ENCODE data around the gene ZMYND15.
A peak's percentile ranks its signal among the peaks of the same experiment; 100 is the strongest.

The ZMYND15 gene

GRCh38 chr17:4744999-4745969, 5.7 kb downstream of the ZMYND15 start:
- no peak for DNase-seq

- DNase-seq, result no peak
Measured at GRCh38 chr17:4747847-4748246, 8.2 kb downstream of the ZMYND15 start.

GRCh38 chr17:4748686-4749085, 9.1 kb downstream of the ZMYND15 start:
- DNase-seq, result no peak

- no peak for DNase-seq
Measured at GRCh38 chr17:4750606-4751005, 11.0 kb downstream of the ZMYND15 start.

- no peak for DNase-seq
Measured at GRCh38 chr17:4751932-4752331, 12.3 kb downstream of the ZMYND15 start.

- DNase-seq, result no peak
Measured at GRCh38 chr17:4753392-4753791, 13.8 kb downstream of the ZMYND15 start.

- DNase-seq, result no peak
Measured at GRCh38 chr17:4759776-4760236, 20.2 kb downstream of the ZMYND15 start.

GRCh38 chr17:4764595-4764994, 25.0 kb downstream of the ZMYND15 start:
- no peak for DNase-seq

GRCh38 chr17:4766201-4766600, 26.6 kb downstream of the ZMYND15 start:
- no peak for DNase-seq

GRCh38 chr17:4766723-4767122, 27.1 kb downstream of the ZMYND15 start:
- no peak for DNase-seq

- DNase-seq, result no peak
Measured at GRCh38 chr17:4768298-4768697, 28.7 kb downstream of the ZMYND15 start.

GRCh38 chr17:4769628-4770027, 30.0 kb downstream of the ZMYND15 start:
- no peak for DNase-seq

GRCh38 chr17:4771519-4772234, 32.0 kb downstream of the ZMYND15 start, which contains the start of gene TM4SF5:
Gene TM4SF5 (plus strand): TSS chr17:4771886. CDS start chr17:4771923, 37 bp downstream.
- DNase-seq, result peak; percentile 68

- DNase-seq, result peak; percentile 68
Measured at GRCh38 chr17:4772235-4772613, 32.6 kb downstream of the ZMYND15 start.

GRCh38 chr17:4777969-4778760, 38.5 kb downstream of the ZMYND15 start:
- no peak for DNase-seq

- DNase-seq, result no peak
Measured at GRCh38 chr17:4780325-4780955, 40.8 kb downstream of the ZMYND15 start.

- no peak for DNase-seq
Measured at GRCh38 chr17:4782652-4783051, 43.0 kb downstream of the ZMYND15 start.

- no peak for DNase-seq
Measured at GRCh38 chr17:4785311-4786105, 45.9 kb downstream of the ZMYND15 start.

- no peak for DNase-seq
Measured at GRCh38 chr17:4786106-4786511, 46.5 kb downstream of the ZMYND15 start, which contains the start of gene VMO1. Gene VMO1 (minus strand): TSS chr17:4786364. CDS start chr17:4786352, 12 bp downstream.

- no peak for DNase-seq
Measured at GRCh38 chr17:4786516-4786915, 46.9 kb downstream of the ZMYND15 start.

- no peak for DNase-seq
Measured at GRCh38 chr17:4788159-4788806, 48.6 kb downstream of the ZMYND15 start.

All from NCI-H1694 treated with DMSO at 0.1 percent for 48 hours (cell line).